NCI-H69 (cell line): ENCODE results near the gene C11orf91.
A peak's percentile ranks its signal among the peaks of the same experiment; 100 is the strongest.
"Not testable (repeated sequence)": the region's sequence is repeated elsewhere in the genome, so short reads cannot be mapped to it uniquely, and the experiment has no call there.

ENCODE experiments used
- DNase-seq: peaks from one replicate; lab custom pipeline; 2025; lab: John Stamatoyannopoulos, UW

C11orf91 gene

DNA sequence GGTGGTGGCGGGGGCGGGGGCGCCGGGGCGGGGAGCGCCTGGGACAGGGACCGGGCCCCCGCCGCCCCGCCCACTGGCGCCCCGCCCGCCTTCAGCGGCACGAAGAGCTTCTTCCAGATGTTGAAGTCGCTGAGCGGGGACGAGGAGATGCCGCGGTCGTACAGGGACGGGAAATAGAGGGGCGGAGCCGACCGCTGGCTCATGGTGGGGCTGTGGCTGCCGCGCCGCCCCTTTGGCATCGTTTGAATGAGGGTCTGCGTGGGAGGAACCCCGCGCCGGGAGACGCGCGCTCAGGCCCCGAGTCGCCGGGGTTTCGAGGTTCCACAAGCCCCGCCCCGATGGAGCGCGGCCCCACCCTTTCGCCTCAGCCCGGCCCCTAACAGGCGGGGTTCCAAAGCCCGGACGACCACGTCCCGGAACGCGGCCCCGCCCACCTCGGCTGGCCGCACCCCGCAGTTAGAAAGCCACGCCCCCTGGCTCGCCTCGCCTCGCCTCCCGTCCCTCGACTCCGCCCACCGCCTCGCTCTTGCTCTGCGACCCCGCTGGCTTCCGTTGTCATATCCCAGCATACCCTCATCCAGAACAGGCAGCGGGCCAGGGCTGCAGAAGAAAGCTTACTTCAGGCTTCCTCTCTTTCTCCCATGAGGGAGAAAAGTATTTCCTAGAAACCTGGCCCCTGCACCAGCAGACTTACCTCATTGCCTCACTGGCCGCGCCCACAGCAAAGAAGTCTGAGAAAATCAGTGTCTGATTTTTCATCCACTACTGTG lies at the start of gene C11orf91:
C11orf91 (minus strand) TSS at position 325 of the 770 bp plus-strand sequence; CDS start at position 239, 86 bp downstream.
- DNase-seq, result peak; percentile 98

GRCh38 chr11:33747979-33748378 lies 47.4 kb upstream of the C11orf91 start:
- no peak for DNase-seq

GRCh38 chr11:33743291-33743690 lies 42.7 kb upstream of the C11orf91 start:
- DNase-seq, result no peak

GRCh38 chr11:33742249-33742851 lies 41.7 kb upstream of the C11orf91 start:
- peak; percentile 26 for DNase-seq

GRCh38 chr11:33741806-33742205 lies 41.2 kb upstream of the C11orf91 start:
- DNase-seq, result no peak

DNA sequence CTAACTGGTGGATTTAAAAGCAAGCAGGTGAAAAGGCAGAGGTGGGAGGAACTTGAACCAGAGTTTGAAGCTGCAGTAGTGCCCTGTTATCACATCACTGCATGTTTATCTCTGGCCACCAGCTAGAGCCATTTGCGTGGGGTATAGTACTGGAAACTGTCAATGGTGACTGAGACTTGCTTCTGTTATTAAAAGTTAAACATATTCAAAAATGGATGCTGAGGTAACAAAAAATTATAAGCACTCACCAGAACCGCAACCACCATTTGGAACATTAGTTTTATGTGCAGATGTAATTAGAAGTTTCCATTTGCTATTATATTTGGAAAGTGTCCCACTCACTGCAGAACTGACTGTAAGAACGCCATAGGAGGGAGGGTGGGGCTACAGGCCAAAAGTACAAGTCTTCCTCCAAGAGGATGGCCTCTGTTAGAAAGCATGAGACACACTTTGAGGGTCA lies 36.8 kb upstream of the C11orf91 start:
- no peak for DNase-seq

- peak; percentile 96 for DNase-seq
Measured at GRCh38 chr11:33736148-33736812, 35.7 kb upstream of the C11orf91 start, which contains the start of gene CD59. TSS of gene CD59 (minus strand) at chr11:33736423. CDS start at chr11:33722445, 13,978 bp downstream.

- peak; percentile 75 for DNase-seq
Measured at GRCh38 chr11:33735271-33736147, 34.9 kb upstream of the C11orf91 start.

DNA sequence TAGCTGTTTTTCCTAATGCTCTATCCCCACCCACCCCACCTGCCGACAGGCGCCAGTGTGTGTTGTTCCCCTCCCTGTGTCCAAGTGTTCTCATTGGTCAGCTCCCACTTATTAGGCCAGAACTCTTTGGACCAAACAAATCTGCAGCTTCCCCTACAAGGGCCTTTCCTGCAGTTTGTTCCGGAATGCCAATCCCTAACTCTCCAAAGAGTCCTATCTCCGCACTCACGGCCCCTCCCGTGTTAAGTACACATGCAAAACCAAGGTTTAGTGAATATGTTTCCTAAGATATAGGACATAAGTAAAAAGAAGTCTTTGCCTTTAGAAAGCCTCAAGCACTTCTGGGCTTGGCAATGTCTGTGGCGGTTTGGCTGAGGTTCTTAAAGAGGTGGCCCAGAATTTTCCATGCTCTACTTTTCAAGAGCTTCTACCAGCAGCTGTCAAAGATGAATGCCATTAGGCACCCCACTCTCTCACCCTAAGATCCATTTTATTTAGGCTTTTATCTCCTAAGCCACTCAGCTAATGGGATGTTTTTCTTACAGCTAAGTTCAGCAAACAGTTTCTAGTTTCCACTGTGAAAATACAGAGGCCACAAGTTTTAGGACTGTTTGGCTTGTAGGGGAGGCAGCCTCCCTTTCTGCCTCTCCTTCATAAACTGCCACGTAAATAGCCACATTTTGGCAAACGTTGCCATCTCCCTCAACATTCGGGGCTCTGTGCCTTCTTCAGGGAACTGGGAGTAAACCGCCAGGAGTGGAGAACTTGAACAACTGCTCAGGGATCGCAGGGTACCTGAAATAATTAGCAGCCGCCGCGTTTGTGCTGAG lies 34.0 kb upstream of the C11orf91 start:
- peak; percentile 76 for DNase-seq

DNA sequence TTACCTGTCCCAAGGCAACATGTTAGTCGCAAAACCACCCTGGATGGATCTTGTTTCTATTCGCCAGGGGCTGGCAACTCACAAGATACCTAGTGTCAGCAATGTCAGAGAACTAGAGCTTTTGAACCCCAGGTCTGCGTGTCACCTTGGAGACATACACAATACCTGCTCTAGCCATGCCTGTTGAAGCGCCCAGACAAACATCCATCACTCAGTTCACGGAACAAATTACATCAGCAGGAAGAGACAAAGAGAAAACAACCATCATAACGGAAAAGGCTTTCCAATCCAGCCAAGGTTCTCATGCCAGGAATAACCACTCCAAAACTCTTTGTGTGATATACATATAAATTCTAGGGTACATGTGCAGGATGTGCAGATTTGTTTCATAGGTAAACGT lies 33.4 kb upstream of the C11orf91 start:
- peak; percentile 46 for DNase-seq

DNA sequence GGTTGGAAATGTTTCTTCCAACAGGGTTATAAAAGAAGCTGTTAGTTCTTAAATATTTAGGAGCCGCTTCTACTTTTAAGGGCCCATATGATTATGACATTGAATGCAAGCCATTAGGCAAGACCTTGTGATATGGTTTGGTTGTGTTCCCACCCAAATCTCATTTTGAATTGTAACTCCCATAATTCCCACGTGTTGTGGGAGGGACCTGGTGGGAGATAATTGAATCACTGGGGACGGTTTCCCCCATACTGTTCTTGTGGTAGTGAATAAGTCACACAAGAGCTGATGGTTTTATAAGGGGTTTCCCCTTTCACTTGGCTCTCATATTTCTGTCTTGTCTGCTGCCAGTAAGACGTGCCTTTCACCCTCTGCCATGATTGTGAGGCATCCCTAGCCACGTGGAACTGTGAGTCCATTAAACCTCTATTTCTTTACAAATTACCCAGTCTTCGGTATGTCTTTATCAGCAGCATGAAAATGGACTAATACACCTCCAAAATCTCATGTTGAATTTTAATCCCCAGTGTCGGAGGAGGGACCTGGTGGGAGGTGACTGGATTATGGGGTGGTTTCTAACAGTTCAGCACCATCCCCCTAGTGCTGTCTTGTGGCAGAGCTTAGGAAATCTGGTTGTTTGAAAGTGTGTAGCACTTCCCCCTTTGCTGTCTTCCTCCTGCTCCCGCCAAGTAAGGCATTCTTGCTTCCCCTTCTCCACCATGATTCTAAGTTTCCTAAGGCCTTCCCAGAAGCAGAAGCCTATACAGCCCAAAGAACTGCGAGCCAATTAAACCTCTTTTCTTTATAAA lies 31.3 kb upstream of the C11orf91 start:
- no peak for DNase-seq

GRCh38 chr11:33730716-33731115 lies 30.1 kb upstream of the C11orf91 start:
- DNase-seq, result no peak

- peak; percentile 78 for DNase-seq
Measured at GRCh38 chr11:33729072-33729664, 28.5 kb upstream of the C11orf91 start.

GRCh38 chr11:33727539-33727938 lies 26.9 kb upstream of the C11orf91 start:
- not testable (repeated sequence) for DNase-seq

- DNase-seq, result no peak
Measured at GRCh38 chr11:33725496-33725895, 24.9 kb upstream of the C11orf91 start.

DNA sequence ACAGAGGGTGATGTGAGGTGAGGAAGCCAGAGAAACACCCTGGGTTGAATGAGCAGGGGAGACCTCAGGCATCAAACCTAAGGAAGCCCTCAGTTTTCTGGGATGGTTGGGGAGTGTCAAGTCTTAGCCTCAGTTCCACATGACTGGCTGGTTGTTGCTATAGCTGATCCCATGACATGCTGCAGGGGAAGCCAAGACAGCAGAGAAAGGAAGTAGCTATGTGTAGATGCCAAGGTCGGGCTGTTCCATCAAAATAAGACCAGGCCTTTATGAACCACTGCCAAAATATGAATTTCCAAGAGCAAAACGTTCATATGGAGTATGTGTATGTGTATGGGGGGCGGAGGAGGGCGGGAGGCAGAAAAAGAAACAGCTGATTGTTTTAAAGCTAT lies 24.0 kb upstream of the C11orf91 start:
- no peak for DNase-seq

GRCh38 chr11:33723238-33723881 lies 22.7 kb upstream of the C11orf91 start:
- DNase-seq, result peak; percentile 44

- no peak for DNase-seq
Measured at GRCh38 chr11:33722590-33723234, 22.1 kb upstream of the C11orf91 start.

DNA sequence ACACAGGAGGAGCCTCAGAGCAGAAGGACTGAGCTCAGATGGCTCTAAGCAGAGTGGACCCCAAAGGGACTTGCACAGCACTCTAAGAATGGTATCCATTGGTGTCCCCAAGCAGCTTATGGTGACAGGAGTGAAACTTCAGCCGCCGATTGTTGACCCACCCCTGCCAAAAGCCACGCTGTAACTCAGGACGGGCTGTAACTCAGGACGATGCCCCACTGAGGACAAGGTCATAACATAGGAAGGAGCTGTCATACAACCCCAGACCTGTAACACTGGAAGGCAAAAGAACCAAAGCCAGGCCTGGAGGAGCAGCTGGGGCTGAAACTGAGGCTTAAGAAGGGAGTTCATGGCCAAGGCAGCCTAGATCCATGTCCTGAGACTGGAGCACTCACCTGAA lies 21.4 kb upstream of the C11orf91 start:
- DNase-seq, result no peak
